ENCODE measurements around the gene METAP1.
"Not testable (repeated sequence)": the region's sequence is repeated elsewhere in the genome, so short reads cannot be mapped to it uniquely, and the experiment has no call there.

METAP1 gene

GRCh38 chr4:99088481-99089365 lies 93.2 kb downstream of the METAP1 start, which contains the start of gene ADH5:
ADH5 (minus strand) TSS chr4:99088788; CDS start chr4:99088700, 88 bp downstream.
- Histone ChIP-seq H3K9ac (ENCODE audit: low read length) (peak within 1 kb of the TSS; percentile 61; the same call in 1 of the 2 replicates), H3K9me3 (replicated peaks; ENCODE audit: insufficient read depth, low read length) (no peaks in the 10 kb centered on the region), H3K4me1 (ENCODE audit: low read length) (no peaks in the 10 kb centered on the region), H3K79me2 (ENCODE audit: low read length) (no peaks in the 10 kb centered on the region), H3K4me2 (ENCODE audit: low read depth, low read length) (peak within 1 kb of the TSS; percentile 100), H2AFZ (ENCODE audit: low read length) (peak within 1 kb of the TSS; percentile 100), H3K9me2 (replicated peaks; ENCODE audit: insufficient read depth, low read length) (no peaks in the 10 kb centered on the region), H3K27me3 (replicated peaks; ENCODE audit: insufficient read depth, low read length) (no peaks in the 10 kb centered on the region), H3K27ac (ENCODE audit: low read length) (no peak within 1 kb of the TSS), H4K20me1 (ENCODE audit: insufficient read depth, low read length) (no peaks in the 10 kb centered on the region), H3K36me3 (replicated peaks; ENCODE audit: insufficient read depth, low read length) (no peaks in the 10 kb centered on the region), H3K4me3 (ENCODE audit: low read length) (peak within 1 kb of the TSS; percentile 90), H3F3A (ENCODE audit: insufficient read depth, low read length) (peaks cover 4% of the 10 kb centered on the region)
- no peak for TF ChIP-seq CTCF (IDR thresholded peaks at IDR 0.05; ENCODE audit: low read length)
- no peak for TF ChIP-seq EZH2 (optimal IDR thresholded peaks at IDR 0.05; ENCODE audit: low read depth, low read length)
- TF ChIP-seq EZH2phosphoT487 (IDR thresholded peaks at IDR 0.05; ENCODE audit: low read length): no peak
- DNase-seq: peak; percentile 75

- Histone ChIP-seq H4K20me1 (ENCODE audit: insufficient read depth, low read length) (no peaks in the 10 kb centered on the region), H3K9ac (ENCODE audit: low read length) (no peak overlapping the region), H3K36me3 (replicated peaks; ENCODE audit: insufficient read depth, low read length) (no peaks in the 10 kb centered on the region), H2AFZ (ENCODE audit: low read length) (no peak overlapping the region), H3F3A (ENCODE audit: insufficient read depth, low read length) (peaks cover 4% of the 10 kb centered on the region), H3K9me2 (replicated peaks; ENCODE audit: insufficient read depth, low read length) (no peaks in the 10 kb centered on the region), H3K27me3 (replicated peaks; ENCODE audit: insufficient read depth, low read length) (no peaks in the 10 kb centered on the region), H3K4me2 (ENCODE audit: low read depth, low read length) (no peak overlapping the region), H3K79me2 (ENCODE audit: low read length) (no peaks in the 10 kb centered on the region), H3K9me3 (replicated peaks; ENCODE audit: insufficient read depth, low read length) (no peaks in the 10 kb centered on the region), H3K4me3 (ENCODE audit: low read length) (no peak overlapping the region), H3K4me1 (ENCODE audit: low read length) (no peaks in the 10 kb centered on the region), H3K27ac (ENCODE audit: low read length) (no peak overlapping the region)
- no peak for DNase-seq
- no peak for TF ChIP-seq EZH2 (optimal IDR thresholded peaks at IDR 0.05; ENCODE audit: low read depth, low read length)
- TF ChIP-seq CTCF (IDR thresholded peaks at IDR 0.05; ENCODE audit: low read length): no peak
- no peak for TF ChIP-seq EZH2phosphoT487 (IDR thresholded peaks at IDR 0.05; ENCODE audit: low read length)
Observed at GRCh38 chr4:99090481-99091215, 95.1 kb downstream of the METAP1 start.

DNA sequence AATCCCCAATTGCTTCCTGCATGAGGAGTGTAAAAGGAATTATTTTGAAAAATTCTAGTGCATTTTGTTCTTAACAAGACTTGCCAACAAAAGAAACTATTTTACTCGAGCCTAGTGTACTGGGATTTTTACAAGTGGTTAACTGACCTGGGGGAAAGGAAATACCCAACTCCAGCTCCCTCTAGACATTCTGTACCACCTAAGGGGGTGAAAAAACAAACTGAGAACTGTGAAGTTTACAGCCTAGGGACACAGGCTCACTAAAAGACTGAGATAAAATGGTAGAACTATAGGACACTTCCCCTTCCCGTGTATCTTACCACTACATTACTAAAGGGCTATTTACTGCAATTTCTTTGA lies 95.7 kb downstream of the METAP1 start:
- Histone ChIP-seq H3K4me1 (ENCODE audit: low read length) (no peaks in the 10 kb centered on the region), H3F3A (ENCODE audit: insufficient read depth, low read length) (peaks cover 4% of the 10 kb centered on the region), H3K27ac (ENCODE audit: low read length) (no peak overlapping the region), H3K79me2 (ENCODE audit: low read length) (no peaks in the 10 kb centered on the region), H3K9ac (ENCODE audit: low read length) (no peak overlapping the region), H3K9me2 (replicated peaks; ENCODE audit: insufficient read depth, low read length) (no peaks in the 10 kb centered on the region), H2AFZ (ENCODE audit: low read length) (no peak overlapping the region), H3K36me3 (replicated peaks; ENCODE audit: insufficient read depth, low read length) (no peaks in the 10 kb centered on the region), H3K4me3 (ENCODE audit: low read length) (no peak overlapping the region), H3K27me3 (replicated peaks; ENCODE audit: insufficient read depth, low read length) (no peaks in the 10 kb centered on the region), H3K4me2 (ENCODE audit: low read depth, low read length) (no peak overlapping the region), H4K20me1 (ENCODE audit: insufficient read depth, low read length) (no peaks in the 10 kb centered on the region), H3K9me3 (replicated peaks; ENCODE audit: insufficient read depth, low read length) (no peaks in the 10 kb centered on the region)
- TF ChIP-seq CTCF (IDR thresholded peaks at IDR 0.05; ENCODE audit: low read length) (no peak), EZH2 (optimal IDR thresholded peaks at IDR 0.05; ENCODE audit: low read depth, low read length) (no peak), EZH2phosphoT487 (IDR thresholded peaks at IDR 0.05; ENCODE audit: low read length) (no peak)
- no peak for DNase-seq

DNA sequence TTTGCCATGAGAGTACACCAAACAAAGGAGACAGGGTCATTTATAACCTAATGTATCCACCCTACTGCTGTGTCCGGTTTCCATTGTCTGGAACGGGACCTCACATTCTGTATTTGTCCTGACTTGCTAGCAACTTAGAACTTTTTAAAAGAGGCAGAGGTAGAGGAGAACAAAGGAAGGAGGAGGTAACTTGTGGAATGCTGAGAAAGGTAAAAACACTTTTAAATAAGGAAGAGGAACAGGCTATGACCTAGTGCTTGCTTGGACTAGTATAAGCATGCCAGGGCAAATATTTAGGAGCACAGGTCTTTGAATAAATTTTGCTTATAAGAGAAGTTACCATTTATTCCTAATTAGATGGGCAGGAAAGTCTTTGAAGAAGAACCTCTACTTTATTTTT lies 96.3 kb downstream of the METAP1 start:
- DNase-seq; H3K27me3 ChIP-seq (replicated peaks; ENCODE audit: insufficient read depth, low read length); H3K4me2 ChIP-seq (ENCODE audit: low read depth, low read length); H3K9me2 ChIP-seq (replicated peaks; ENCODE audit: insufficient read depth, low read length); H3K9me3 ChIP-seq (replicated peaks; ENCODE audit: insufficient read depth, low read length); H3K4me1 ChIP-seq (ENCODE audit: low read length); H4K20me1 ChIP-seq (ENCODE audit: insufficient read depth, low read length); H3K4me3 ChIP-seq (ENCODE audit: low read length); H3K79me2 ChIP-seq (ENCODE audit: low read length); H3K9ac ChIP-seq (ENCODE audit: low read length); H2AFZ ChIP-seq (ENCODE audit: low read length); H3F3A ChIP-seq (ENCODE audit: insufficient read depth, low read length); H3K27ac ChIP-seq (ENCODE audit: low read length); H3K36me3 ChIP-seq (replicated peaks; ENCODE audit: insufficient read depth, low read length): not testable (repeated sequence)
